GM18502 (cell line): ENCODE data around the gene PHOSPHO1.

Source experiments
- ATAC-seq: cut with Tn5 transposase; IDR thresholded peaks from one replicate; pipeline ENCODE4 v1.9.1; 2021; ENCODE audit warnings: mild to moderate bottlenecking; ENCODE audit not compliant: unreplicated experiment, poor library complexity

Gene PHOSPHO1

GRCh38 chr17:49247944-49248343, 17.4 kb upstream of the PHOSPHO1 start:
- ATAC-seq = no peak

GRCh38 chr17:49244839-49245238, 14.3 kb upstream of the PHOSPHO1 start:
- ATAC-seq = no peak

GRCh38 chr17:49242813-49243212, 12.2 kb upstream of the PHOSPHO1 start:
- no peak for ATAC-seq

- ATAC-seq = no peak
Measured at GRCh38 chr17:49241692-49242397, 11.3 kb upstream of the PHOSPHO1 start.

- no peak for ATAC-seq
Measured at GRCh38 chr17:49241040-49241439, 10.5 kb upstream of the PHOSPHO1 start.

GRCh38 chr17:49240619-49241018, 10.0 kb upstream of the PHOSPHO1 start:
- no peak for ATAC-seq

- no peak for ATAC-seq
Measured at GRCh38 chr17:49239963-49240362, 9.4 kb upstream of the PHOSPHO1 start.

GRCh38 chr17:49235896-49236295, 5.3 kb upstream of the PHOSPHO1 start:
- no peak for ATAC-seq

- ATAC-seq = no peak
Measured at GRCh38 chr17:49234509-49235080, 4.0 kb upstream of the PHOSPHO1 start.

- ATAC-seq = no peak
Measured at GRCh38 chr17:49231563-49231894, 942 bp upstream of the PHOSPHO1 start.

- peak; percentile 5 for ATAC-seq
Measured at GRCh38 chr17:49229805-49230600, 584 bp downstream of the PHOSPHO1 start.

- ATAC-seq = no peak
Measured at GRCh38 chr17:49229076-49229804, 1.3 kb downstream of the PHOSPHO1 start.

GRCh38 chr17:49227436-49228261, 2.9 kb downstream of the PHOSPHO1 start:
- no peak for ATAC-seq

GRCh38 chr17:49226771-49227435, 3.7 kb downstream of the PHOSPHO1 start:
- no peak for ATAC-seq

GRCh38 chr17:49225554-49226236, 4.9 kb downstream of the PHOSPHO1 start:
- ATAC-seq = no peak

- ATAC-seq = no peak
Measured at GRCh38 chr17:49224997-49225337, 5.6 kb downstream of the PHOSPHO1 start.

GRCh38 chr17:49224198-49224996, 6.2 kb downstream of the PHOSPHO1 start:
- no peak for ATAC-seq

GRCh38 chr17:49223517-49224197, 6.9 kb downstream of the PHOSPHO1 start:
- no peak for ATAC-seq
